Measurements from ENCODE around the gene RFX8.
"Not testable (repeated sequence)": the region's sequence is repeated elsewhere in the genome, so short reads cannot be mapped to it uniquely, and the experiment has no call there.

RFX8 gene

GRCh38 chr2:101438555-101438954 is 36.4 kb downstream of the RFX8 start:
- DNase-seq, result not testable (repeated sequence)

GRCh38 chr2:101435001-101435862 is 39.7 kb downstream of the RFX8 start:
- DNase-seq, result no peak

GRCh38 chr2:101433465-101433864 is 41.4 kb downstream of the RFX8 start:
- DNase-seq, result no peak

- DNase-seq, result no peak
These were observed 42.3 kb downstream of the RFX8 start for GRCh38 chr2:101432411-101433181.

- DNase-seq, result no peak
These were observed 43.4 kb downstream of the RFX8 start for GRCh38 chr2:101431486-101431885.

- DNase-seq, result no peak
These were observed 44.8 kb downstream of the RFX8 start for GRCh38 chr2:101430156-101430555.

GRCh38 chr2:101429453-101429852 is 45.5 kb downstream of the RFX8 start:
- DNase-seq, result no peak

- DNase-seq, result no peak
These were observed 46.3 kb downstream of the RFX8 start for GRCh38 chr2:101428422-101429176.

- DNase-seq, result no peak
These were observed 47.2 kb downstream of the RFX8 start for GRCh38 chr2:101427743-101428142.

GRCh38 chr2:101427240-101427639 is 47.7 kb downstream of the RFX8 start:
- DNase-seq, result no peak

- DNase-seq, result no peak
These were observed 48.1 kb downstream of the RFX8 start for GRCh38 chr2:101426822-101427221.

- DNase-seq, result no peak
These were observed 54.3 kb downstream of the RFX8 start for GRCh38 chr2:101420623-101421022.

- peak; percentile 25 for DNase-seq
These were observed 55.7 kb downstream of the RFX8 start for GRCh38 chr2:101419096-101419663.

GRCh38 chr2:101418460-101419095 is 56.3 kb downstream of the RFX8 start:
- DNase-seq, result no peak

GRCh38 chr2:101416609-101417008 is 58.3 kb downstream of the RFX8 start:
- DNase-seq, result no peak

- no peak for DNase-seq
These were observed 59.0 kb downstream of the RFX8 start for GRCh38 chr2:101415884-101416283.

GRCh38 chr2:101415220-101415619 is 59.7 kb downstream of the RFX8 start:
- DNase-seq, result no peak

GRCh38 chr2:101412092-101412694 is 62.7 kb downstream of the RFX8 start:
- DNase-seq, result no peak

GRCh38 chr2:101410746-101411145 is 64.2 kb downstream of the RFX8 start:
- no peak for DNase-seq

- no peak for DNase-seq
These were observed 64.8 kb downstream of the RFX8 start for GRCh38 chr2:101410114-101410513.

GRCh38 chr2:101409699-101410098 is 65.2 kb downstream of the RFX8 start:
- DNase-seq, result no peak

GRCh38 chr2:101408925-101409324 is 66.0 kb downstream of the RFX8 start:
- no peak for DNase-seq

All from midbrain (tissue), 1 donor.